Keratinocyte (primary cell): Measurements from ENCODE around the gene GRB10. TPM values are rescaled to one million over a fixed set of nuclear protein-coding genes. Genes with fewer than 3 reads are reported as not detected.

Experiments
- DNase-seq: peaks from one replicate; pipeline ENCODE4 v3.0.0-alpha.2; 2011; ENCODE audit warnings: low read depth, missing footprints, low spot score
- FAIRE-seq: peaks from 2 replicates; lab custom pipeline; 2011; peaks lifted over from hg19 to GRCh38; lab: Jason Lieb, UNC
- H2AFZ ChIP-seq: 2 replicates; pipeline ENCODE4 v1.6.0; 2012; ENCODE audit warnings: low read length, control low read depth, inconsistent platforms; ENCODE audit not compliant: control insufficient read depth
- H3K27ac ChIP-seq: 2 replicates; pipeline ENCODE4 v1.5.1; 2011; ENCODE audit warnings: low read length; ENCODE audit not compliant: control insufficient read depth, insufficient read depth
- H3K27me3 ChIP-seq: 3 replicates; pipeline ENCODE4 v1.6.0; 2011; ENCODE audit warnings: low read length; ENCODE audit not compliant: control insufficient read depth, insufficient read depth; ENCODE audit errors: extremely low read depth
- H3K36me3 ChIP-seq, 2 experiments: 2 replicates in 1 of 2; 3 replicates in 1 of 2; pipeline ENCODE4 v1.5.1; 2011; ENCODE audit warnings: low read length in 2 of 2, mild to moderate bottlenecking in 1 of 2; ENCODE audit not compliant: control insufficient read depth in 2 of 2, insufficient read depth in 2 of 2; ENCODE audit errors: extremely low read depth in 1 of 2
- H3K4me1 ChIP-seq: 3 replicates; pipeline ENCODE4 v1.5.1; 2011; ENCODE audit warnings: low read length; ENCODE audit not compliant: control insufficient read depth, insufficient read depth; ENCODE audit errors: extremely low read depth
- H3K4me2 ChIP-seq: 3 replicates; pipeline ENCODE4 v1.6.0; 2011; ENCODE audit warnings: low read depth, low read length; ENCODE audit not compliant: control insufficient read depth, insufficient read depth; ENCODE audit errors: extremely low read depth
- H3K4me3 ChIP-seq, 3 experiments: fragments of 200-600 bp in 1 of 3; sonication (generic) in 1 of 3; 2 replicates in 2 of 3; 3 replicates in 1 of 3; pipeline ENCODE4 v1.5.1; 2011 to 2016; ENCODE audit warnings: low read length in 3 of 3, mild to moderate bottlenecking in 3 of 3, control low read depth in 2 of 3, inconsistent platforms in 1 of 3, low read depth in 1 of 3, mixed read lengths in 1 of 3, mixed run types in 1 of 3, moderate library complexity in 1 of 3; ENCODE audit not compliant: control insufficient read depth in 2 of 3, insufficient read depth in 2 of 3; ENCODE audit errors: extremely low read depth in 1 of 3
- H3K79me2 ChIP-seq: 2 replicates; pipeline ENCODE4 v1.6.0; 2012; ENCODE audit warnings: low read length; ENCODE audit not compliant: control insufficient read depth, insufficient read depth
- H3K9ac ChIP-seq: 3 replicates; pipeline ENCODE4 v1.6.0; 2011; ENCODE audit warnings: low read length; ENCODE audit not compliant: control insufficient read depth, insufficient read depth; ENCODE audit errors: extremely low read depth
- H3K9me1 ChIP-seq: 3 replicates; pipeline ENCODE4 v1.6.0; 2011; ENCODE audit warnings: low read length; ENCODE audit not compliant: control insufficient read depth, insufficient read depth; ENCODE audit errors: extremely low read depth
- H3K9me3 ChIP-seq: 2 replicates; pipeline ENCODE4 v1.5.1; 2012; ENCODE audit warnings: low read depth, low read length; ENCODE audit not compliant: control insufficient read depth
- H4K20me1 ChIP-seq: 3 replicates; pipeline ENCODE4 v1.6.0; 2011; ENCODE audit warnings: low read length; ENCODE audit not compliant: control insufficient read depth, insufficient read depth; ENCODE audit errors: extremely low read depth
- CTCF ChIP-seq, 3 experiments: IDR thresholded peaks in 1 of 3; conservative IDR thresholded peaks in 1 of 3; optimal IDR thresholded peaks in 1 of 3; 2 replicates in 2 of 3; 3 replicates in 1 of 3; pipeline versions ENCODE3 to v1.5.1; 2011; ENCODE audit warnings: low read length in 3 of 3, mild to moderate bottlenecking in 3 of 3, moderate library complexity in 2 of 3, control low read depth in 1 of 3, inconsistent platforms in 1 of 3; ENCODE audit not compliant: insufficient read depth in 2 of 3; ENCODE audit errors: extremely low read depth in 1 of 3
- EZH2 ChIP-seq: IDR thresholded peaks from one replicate; pipeline ENCODE4 v1.6.1; 2012; ENCODE audit warnings: inconsistent platforms, mild to moderate bottlenecking, low read length, moderate library complexity
- dilution Hi-C: fragments of 300-500 bp; cut with MboI; formaldehyde crosslinking; loops from one replicate; pipeline ENCODE4 v1.7.0; 2020; ENCODE audit warnings: low sequenced_read_pairs; ENCODE audit not compliant: extremely low pct_ligation_motif_present
- polyA plus RNA-seq, 5 experiments: library from polyadenylated mRNA; depleted of rRNA in 3 of 5; stranded (reverse) in 3 of 5; stranded (forward) in 1 of 5; unstranded in 1 of 5; fragments of >200 nt; gene quantifications; 1 replicate in 1 of 5; 2 replicates in 3 of 5; 3 replicates in 1 of 5; pipeline versions ENCODE4 v1.2.1 to v1.2.3, GENCODE V29; 2011 to 2012; ENCODE audit warnings: missing spikeins in 2 of 5, low read depth in 1 of 5, low replicate concordance in 1 of 5

The GRB10 gene
- polyA plus RNA-seq, 1 donor (not counting 4 experiments of a cell fraction or from before 2014, with no cell fraction given), result 4.4 TPM

GRCh38 chr7:50754684-50755083 lies 28.0 kb downstream of the GRB10 start:
- TF ChIP-seq CTCF (optimal IDR thresholded peaks at IDR 0.05 in 1 of 3, IDR thresholded peaks at IDR 0.05 in 1 of 3, conservative IDR thresholded peaks at IDR 0.05 in 1 of 3; ENCODE audit: extremely low read depth in 1 of 3, insufficient read depth in 2 of 3, low read length in 3 of 3) (no peak), EZH2 (no peak)
- Histone ChIP-seq H3K27me3 (no peaks in the 10 kb centered on the region), H3K4me2 (no peak overlapping the region), H3K9me1 (no peaks in the 10 kb centered on the region), H3K9me3 (no peaks in the 10 kb centered on the region), H4K20me1 (peaks cover 6% of the 10 kb centered on the region), H3K36me3 (no peaks in the 10 kb centered on the region), H3K27ac (no peak overlapping the region), H3K79me2 (no peaks in the 10 kb centered on the region), H3K4me3 (no peak overlapping the region), H2AFZ (no peak overlapping the region), H3K4me1 (no peaks in the 10 kb centered on the region), H3K9ac (no peak overlapping the region)
- DNase-seq (no peak), FAIRE-seq (no peak)
- dilution Hi-C loops, result no loop called here

DNA sequence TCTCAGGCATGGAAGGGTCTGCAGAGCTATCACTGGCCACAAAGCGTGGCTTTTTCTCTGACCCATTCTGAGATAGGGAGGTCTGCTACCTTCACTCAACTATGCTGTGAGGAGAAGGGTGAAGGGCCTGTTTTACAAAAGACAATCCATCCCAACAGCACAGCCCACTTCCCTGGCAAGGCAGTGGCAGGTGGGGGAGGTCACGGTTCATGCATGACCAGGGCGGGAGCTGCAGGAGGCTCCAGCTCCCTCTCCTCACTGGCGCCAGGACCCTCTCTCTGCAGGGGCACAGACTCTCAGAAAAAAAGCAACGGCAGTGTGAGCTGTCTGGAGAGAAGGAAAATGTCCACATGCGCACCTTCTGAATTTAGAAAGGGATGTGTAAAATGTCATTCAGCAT lies 28.5 kb downstream of the GRB10 start:
- no peaks in the 10 kb centered on the region for H3K36me3 ChIP-seq
- H3K9me3 ChIP-seq, result no peaks in the 10 kb centered on the region
- dilution Hi-C loops, result no loop called here
- H2AFZ ChIP-seq, result no peak overlapping the region
- H3K27me3 ChIP-seq, result no peaks in the 10 kb centered on the region
- H3K9me1 ChIP-seq, result no peaks in the 10 kb centered on the region
- peaks cover 6% of the 10 kb centered on the region for H4K20me1 ChIP-seq
- no peak for DNase-seq
- H3K4me1 ChIP-seq, result no peaks in the 10 kb centered on the region
- no peaks in the 10 kb centered on the region for H3K79me2 ChIP-seq
- TF ChIP-seq CTCF (optimal IDR thresholded peaks at IDR 0.05 in 1 of 3, IDR thresholded peaks at IDR 0.05 in 1 of 3, conservative IDR thresholded peaks at IDR 0.05 in 1 of 3; ENCODE audit: extremely low read depth in 1 of 3, insufficient read depth in 2 of 3, low read length in 3 of 3) (no peak), EZH2 (no peak)
- H3K4me3 ChIP-seq, result no peak overlapping the region
- no peak overlapping the region for H3K9ac ChIP-seq
- no peak overlapping the region for H3K4me2 ChIP-seq
- H3K27ac ChIP-seq, result no peak overlapping the region
- no peak for FAIRE-seq
